Stimulated activated CD8-positive, alpha-beta memory T cell treated with anti-CD3 and anti-CD28 coated beads, Interleukin-12 subunit alpha, Interleukin-12 subunit beta, amount 100 ng/mL, for 24 hours (primary cell): ENCODE data around the gene GFOD1.
"Not testable (repeated sequence)": the region's sequence is repeated elsewhere in the genome, so short reads cannot be mapped to it uniquely, and the experiment has no call there.

Source experiments
- DNase-seq: peaks from one replicate; pipeline ENCODE4 v3.0.0-alpha.2; 2020; ENCODE audit errors: extremely low read depth

GFOD1 gene

GRCh38 chr6:13404892-13405254, 82.5 kb downstream of the GFOD1 start:
- no peak for DNase-seq

- no peak for DNase-seq
These were observed 83.0 kb downstream of the GFOD1 start for GRCh38 chr6:13404228-13404891.

- no peak for DNase-seq
These were observed 84.7 kb downstream of the GFOD1 start for GRCh38 chr6:13402711-13403110.

- DNase-seq, result no peak
These were observed 86.6 kb downstream of the GFOD1 start for GRCh38 chr6:13400772-13401171.

GRCh38 chr6:13398421-13398994, 88.9 kb downstream of the GFOD1 start:
- DNase-seq, result no peak

- no peak for DNase-seq
These were observed 89.4 kb downstream of the GFOD1 start for GRCh38 chr6:13398069-13398381.

GRCh38 chr6:13397359-13398068, 89.9 kb downstream of the GFOD1 start:
- DNase-seq, result no peak

GRCh38 chr6:13396241-13396792, 91.1 kb downstream of the GFOD1 start:
- DNase-seq, result no peak

GRCh38 chr6:13395272-13396237, 91.8 kb downstream of the GFOD1 start:
- no peak for DNase-seq

- DNase-seq, result no peak
These were observed 94.9 kb downstream of the GFOD1 start for GRCh38 chr6:13392462-13392861.

GRCh38 chr6:13391537-13391936, 95.9 kb downstream of the GFOD1 start:
- no peak for DNase-seq

- no peak for DNase-seq
These were observed 96.7 kb downstream of the GFOD1 start for GRCh38 chr6:13390658-13391057.

GRCh38 chr6:13389237-13389636, 98.2 kb downstream of the GFOD1 start:
- DNase-seq, result not testable (repeated sequence)

- DNase-seq, result not testable (repeated sequence)
These were observed 98.6 kb downstream of the GFOD1 start for GRCh38 chr6:13388769-13389168.

GRCh38 chr6:13384966-13385365, 102.4 kb downstream of the GFOD1 start:
- DNase-seq, result no peak

- DNase-seq, result no peak
These were observed 102.9 kb downstream of the GFOD1 start for GRCh38 chr6:13384506-13384905.

GRCh38 chr6:13383328-13384163, 103.9 kb downstream of the GFOD1 start:
- DNase-seq, result no peak

- no peak for DNase-seq
These were observed 106.6 kb downstream of the GFOD1 start for GRCh38 chr6:13380761-13381160.

- no peak for DNase-seq
These were observed 108.5 kb downstream of the GFOD1 start for GRCh38 chr6:13378669-13379590.
